H1 (cell line): ENCODE data around the gene CTXN3.

Source experiments
- CREB1 ChIP-seq: IDR thresholded peaks from 2 replicates; pipeline ENCODE4 v1.6.1; 2012; ENCODE audit warnings: inconsistent platforms
- CTCF ChIP-seq, 3 experiments: IDR thresholded peaks; 1 replicate in 2 of 3; 2 replicates in 1 of 3; pipeline versions ENCODE4 v1.5.1 to v1.6.1; 2011; ENCODE audit warnings: low read length in 3 of 3, mild to moderate bottlenecking in 3 of 3, inconsistent platforms in 2 of 3, low read depth in 1 of 3, moderate library complexity in 1 of 3; ENCODE audit not compliant: insufficient read depth in 1 of 3; ENCODE audit errors: control extremely low read depth in 1 of 3
- SRF ChIP-seq: IDR thresholded peaks from 2 replicates; pipeline ENCODE4 v1.6.1; 2011; ENCODE audit warnings: mild to moderate bottlenecking, low read depth, low read length, moderate library complexity
- TF ChIP-seq, protein P1 (sequence below): IDR thresholded peaks from 2 replicates; pipeline ENCODE4 v1.6.1; 2012; ENCODE audit warnings: inconsistent platforms

DNA sequence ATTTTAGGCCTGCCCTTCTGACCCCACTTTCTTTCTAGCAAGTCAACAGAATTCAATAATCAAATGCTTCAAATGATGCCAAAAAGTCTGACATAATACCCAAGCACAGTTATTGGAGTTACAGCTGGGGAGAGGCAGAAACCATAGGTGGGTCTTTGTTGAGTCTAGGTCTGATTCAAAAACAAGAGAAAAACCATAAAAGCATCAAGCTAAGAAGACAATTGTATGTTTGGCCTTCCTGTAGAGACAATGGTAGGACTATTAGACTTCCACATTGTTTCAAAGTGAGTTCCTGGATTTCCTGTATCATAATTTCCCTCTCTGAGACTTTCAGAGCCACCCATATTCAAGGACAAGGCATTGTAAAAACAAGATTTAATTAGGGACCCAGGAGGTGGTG, 37.5 kb downstream of the CTXN3 start:
- no peak for TF ChIP-seq CTCF (IDR thresholded peaks at IDR 0.05; ENCODE audit: control extremely low read depth in 1 of 3, insufficient read depth in 1 of 3, low read depth in 1 of 3, low read length in 3 of 3)
- TF ChIP-seq, protein P1, sequence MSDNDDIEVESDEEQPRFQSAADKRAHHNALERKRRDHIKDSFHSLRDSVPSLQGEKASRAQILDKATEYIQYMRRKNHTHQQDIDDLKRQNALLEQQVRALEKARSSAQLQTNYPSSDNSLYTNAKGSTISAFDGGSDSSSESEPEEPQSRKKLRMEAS, result no peak
- no peak for TF ChIP-seq CREB1
- no peak for TF ChIP-seq SRF
